Sigmoid colon (tissue), 7 donors: ENCODE data around the gene ZPBP2. TPM values are rescaled to one million over a fixed set of nuclear protein-coding genes. Genes with fewer than 3 reads are reported as not detected.

Source experiments
- DNase-seq: peaks from one replicate; pipeline ENCODE4 v3.0.0-alpha.2; 2019
- H3K27ac ChIP-seq, 4 donors: fragments of 200-600 bp; sonication (generic); one replicate each; pipeline ENCODE4 v1.5.1; 2016 to 2019; ENCODE audit warnings: mild to moderate bottlenecking in 1 of 4
- H3K27me3 ChIP-seq, 3 donors: fragments of 200-600 bp; sonication (generic); one replicate each; pipeline ENCODE4 v1.5.1; 2019; ENCODE audit warnings: mild to moderate bottlenecking in 1 of 3
- H3K36me3 ChIP-seq, 4 donors: fragments of 200-600 bp; sonication (generic); one replicate each; pipeline ENCODE4 v1.5.1; 2016 to 2019
- H3K4me1 ChIP-seq, 4 donors: fragments of 200-600 bp; sonication (generic); one replicate each; pipeline ENCODE4 v1.5.1; 2017 to 2019
- H3K4me3 ChIP-seq, 4 donors: fragments of 200-600 bp; sonication (generic); one replicate each; pipeline ENCODE4 v1.5.1; 2017 to 2019; ENCODE audit warnings: mild to moderate bottlenecking in 2 of 4, moderate library complexity in 1 of 4
- H3K9me3 ChIP-seq, 4 donors: fragments of 200-600 bp in 3 of 4; sonication (generic) in 3 of 4; one replicate each; pipeline versions ENCODE4 v1.5.1 to v1.6.1; 2013 to 2019
- EP300 ChIP-seq, 4 donors: sonication (generic); formaldehyde crosslinking; IDR thresholded peaks; one replicate each; pipeline ENCODE4 v1.6.1; 2017; ENCODE audit warnings: antibody characterized with exemption in 4 of 4
- POLR2A ChIP-seq, 2 donors: fragments of 450-650 bp; IDR thresholded peaks; one replicate each; pipeline ENCODE4 v1.6.1; 2016; ENCODE audit warnings: antibody characterized with exemption in 2 of 2, mild to moderate bottlenecking in 2 of 2, moderate library complexity in 2 of 2
- POLR2AphosphoS5 ChIP-seq, 4 donors: sonication (generic); formaldehyde crosslinking; IDR thresholded peaks; one replicate each; pipeline ENCODE4 v1.6.1; 2017; ENCODE audit warnings: antibody characterized with exemption in 4 of 4
- whole genome bisulfite sequencing, 2 donors: extraction: QIAGEN DNeasy Blood & Tissue Kit; methylation state at CpG; one replicate each; pipeline ENCODE4 v1.1.7; 2013; 5-methylcytosine and 5-hydroxymethylcytosine counted together
- intact Hi-C: fragments of 100-400 bp; cut with DNase I; formaldehyde crosslinking; loops from one replicate; pipeline ENCODE4 v1.15.1; 2023
- polyA plus RNA-seq, 3 donors: library from polyadenylated mRNA; stranded (reverse); fragments of 200-250 nt; gene quantifications; one replicate each; pipeline ENCODE4 v1.2.3, GENCODE V29; 2013
- total RNA-seq, 4 donors: library from RNA; depleted of rRNA; stranded (reverse); fragments of >200 nt; gene quantifications; one replicate each; pipeline ENCODE4 v1.1.0, GENCODE V29; 2016
- TF ChIP-seq, protein P1 (sequence below), 4 experiments: fragments of 450-650 bp in 3 of 4; fragments of 200-600 bp in 1 of 4; IDR thresholded peaks; one replicate each; pipeline ENCODE4 v1.5.1; 2016 to 2019; ENCODE audit warnings: antibody characterized with exemption in 4 of 4, mild to moderate bottlenecking in 3 of 4, moderate library complexity in 2 of 4
- donor health status: healthy with polysubstance abuse.
- donor health status: Bipolar disorder and iron deficiency.
- donor health status: healthy.

Gene ZPBP2
- total and polyA plus RNA-seq, 7 donors: 0.03 TPM; not detected in 6

DNA sequence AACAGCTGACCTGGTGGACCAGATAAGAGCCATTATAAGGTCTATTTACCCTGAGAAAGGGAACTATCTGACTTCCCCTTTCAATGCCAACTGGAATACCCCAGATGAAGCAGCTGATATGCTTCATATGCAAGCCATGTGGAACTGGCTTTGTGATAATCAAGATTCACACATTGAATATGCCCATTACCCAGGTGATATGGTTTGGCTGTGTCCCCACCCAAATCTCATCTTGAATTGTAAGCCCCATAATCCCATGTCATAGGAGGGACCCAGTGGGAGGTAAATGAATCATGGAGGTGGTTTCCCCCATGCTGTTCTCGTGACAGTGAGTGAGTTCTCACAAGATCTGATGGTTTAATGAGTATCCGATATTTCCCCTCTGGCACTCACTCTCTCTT, 46.0 kb upstream of the ZPBP2 start:
- no peak overlapping the region for H3K4me3 ChIP-seq
- 84 to 85% methylated on average over 2 of the region's 2 CpGs for WGBS, 2 donors
- H3K27ac ChIP-seq: no peak overlapping the region
- peaks cover 0 to 4% (median 0%) of the 10 kb centered on the region in 4 donors for H3K9me3 ChIP-seq
- intact Hi-C loops: no loop called here
- H3K4me1 ChIP-seq: no peaks in the 10 kb centered on the region
- TF ChIP-seq POLR2AphosphoS5 (IDR thresholded peaks at IDR 0.05) (no peak), POLR2A (IDR thresholded peaks at IDR 0.05) (no peak), EP300 (IDR thresholded peaks at IDR 0.05) (no peak)
- TF ChIP-seq, protein P1, sequence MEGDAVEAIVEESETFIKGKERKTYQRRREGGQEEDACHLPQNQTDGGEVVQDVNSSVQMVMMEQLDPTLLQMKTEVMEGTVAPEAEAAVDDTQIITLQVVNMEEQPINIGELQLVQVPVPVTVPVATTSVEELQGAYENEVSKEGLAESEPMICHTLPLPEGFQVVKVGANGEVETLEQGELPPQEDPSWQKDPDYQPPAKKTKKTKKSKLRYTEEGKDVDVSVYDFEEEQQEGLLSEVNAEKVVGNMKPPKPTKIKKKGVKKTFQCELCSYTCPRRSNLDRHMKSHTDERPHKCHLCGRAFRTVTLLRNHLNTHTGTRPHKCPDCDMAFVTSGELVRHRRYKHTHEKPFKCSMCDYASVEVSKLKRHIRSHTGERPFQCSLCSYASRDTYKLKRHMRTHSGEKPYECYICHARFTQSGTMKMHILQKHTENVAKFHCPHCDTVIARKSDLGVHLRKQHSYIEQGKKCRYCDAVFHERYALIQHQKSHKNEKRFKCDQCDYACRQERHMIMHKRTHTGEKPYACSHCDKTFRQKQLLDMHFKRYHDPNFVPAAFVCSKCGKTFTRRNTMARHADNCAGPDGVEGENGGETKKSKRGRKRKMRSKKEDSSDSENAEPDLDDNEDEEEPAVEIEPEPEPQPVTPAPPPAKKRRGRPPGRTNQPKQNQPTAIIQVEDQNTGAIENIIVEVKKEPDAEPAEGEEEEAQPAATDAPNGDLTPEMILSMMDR (IDR thresholded peaks at IDR 0.05): no peak
- H3K36me3 ChIP-seq: no peaks in the 10 kb centered on the region
- no peaks in the 10 kb centered on the region for H3K27me3 ChIP-seq
- no peak for DNase-seq

DNA sequence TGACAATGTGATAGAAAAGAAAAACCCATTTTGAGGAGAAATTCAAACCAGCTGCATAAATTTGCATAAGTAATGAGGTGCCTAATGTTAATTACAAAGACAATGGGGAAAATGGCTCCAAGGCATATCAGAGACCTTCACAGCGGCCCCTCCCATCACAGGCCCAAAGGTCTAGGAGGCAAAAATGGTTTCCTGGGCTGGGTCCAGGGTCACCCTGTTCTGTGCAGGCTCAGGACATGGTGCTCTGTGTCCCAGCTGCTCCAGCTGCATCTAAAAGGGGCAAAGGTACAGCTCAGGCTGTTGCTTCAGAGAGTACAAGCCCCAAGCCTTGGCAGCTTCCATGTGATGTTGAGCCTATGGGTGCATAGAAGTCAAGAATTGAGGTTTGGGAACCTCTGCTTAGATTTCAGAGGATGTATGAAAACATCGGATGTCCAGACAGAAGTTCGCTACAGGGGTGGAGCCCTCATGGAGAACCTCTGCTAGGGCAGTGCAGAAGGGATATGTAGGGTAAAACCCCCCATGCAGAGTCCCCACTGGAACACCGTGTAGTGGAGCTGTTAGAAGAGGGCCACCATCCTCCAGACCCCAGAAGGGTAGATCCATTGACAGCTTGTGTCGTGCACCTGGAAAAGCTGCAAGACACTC, 44.5 kb upstream of the ZPBP2 start:
- TF ChIP-seq, protein P1 (IDR thresholded peaks at IDR 0.05): no peak
- no peak for TF ChIP-seq EP300 (IDR thresholded peaks at IDR 0.05)
- TF ChIP-seq POLR2AphosphoS5 (IDR thresholded peaks at IDR 0.05): no peak
- TF ChIP-seq POLR2A (IDR thresholded peaks at IDR 0.05): no peak
- Histone ChIP-seq H3K27me3 (no peaks in the 10 kb centered on the region), H3K27ac (no peak overlapping the region)

DNA sequence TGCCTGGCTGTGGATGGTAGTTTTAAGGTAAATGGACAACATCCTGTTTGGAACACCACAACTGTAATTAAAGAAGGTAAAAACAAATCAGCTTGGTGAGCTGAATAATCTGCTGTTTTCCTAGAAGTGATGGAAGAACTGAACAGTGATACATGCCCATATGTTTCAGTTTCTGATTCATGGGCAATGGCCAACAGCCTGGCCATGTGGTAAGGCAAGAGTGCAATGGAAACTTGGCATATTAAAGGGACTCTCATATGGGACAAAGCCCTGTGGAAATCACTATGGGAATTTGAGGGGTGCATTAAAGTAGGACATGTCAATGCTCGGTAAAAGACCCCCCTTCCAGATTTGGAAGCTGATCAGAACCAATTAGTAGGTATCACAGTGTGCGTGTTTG, 41.7 kb upstream of the ZPBP2 start:
- Histone ChIP-seq H3K36me3 (no peaks in the 10 kb centered on the region), H3K27ac (no peak overlapping the region), H3K27me3 (no peaks in the 10 kb centered on the region), H3K4me1 (no peaks in the 10 kb centered on the region), H3K4me3 (no peak overlapping the region), H3K9me3 (peaks cover 0 to 4% (median 0%) of the 10 kb centered on the region in 4 donors)
- TF ChIP-seq, protein P1 (IDR thresholded peaks at IDR 0.05): no peak
- TF ChIP-seq POLR2A (IDR thresholded peaks at IDR 0.05) (no peak), EP300 (IDR thresholded peaks at IDR 0.05) (no peak), POLR2AphosphoS5 (IDR thresholded peaks at IDR 0.05) (no peak)
- WGBS, 2 donors: 96 to 98% methylated on average over 2 of the region's 2 CpGs
- intact Hi-C loops: no loop called here
- no peak for DNase-seq

More for the DNA sequence above, 44.5 kb upstream of the ZPBP2 start:
- H3K9me3 ChIP-seq: peaks cover 0 to 4% (median 0%) of the 10 kb centered on the region in 4 donors
- H3K4me3 ChIP-seq: no peak overlapping the region
- no peaks in the 10 kb centered on the region for H3K36me3 ChIP-seq
- intact Hi-C loops: no loop called here
- no peak for DNase-seq
- no peaks in the 10 kb centered on the region for H3K4me1 ChIP-seq
- 96% methylated on average over 5 of the region's 5 CpGs for WGBS, 2 donors

DNA sequence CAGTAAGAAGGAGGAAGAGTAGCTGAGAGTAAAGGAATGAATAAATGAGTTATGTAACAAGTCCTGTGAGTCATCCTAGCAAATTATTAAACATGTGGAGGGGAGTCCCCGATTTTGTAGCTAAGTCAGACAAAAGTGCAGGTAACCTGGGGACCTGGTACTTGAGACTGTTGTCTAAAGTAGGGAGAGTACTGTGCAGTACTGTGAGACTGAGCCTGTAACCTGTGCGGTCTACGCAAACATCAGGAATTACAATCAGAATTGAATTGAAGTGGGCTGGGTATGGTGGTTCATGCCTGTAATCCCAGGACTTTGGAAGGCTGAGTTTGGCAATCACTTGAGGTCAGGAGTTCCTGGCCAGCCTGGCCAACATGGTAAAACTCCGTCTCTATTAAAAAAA, 39.6 kb upstream of the ZPBP2 start:
- H3K4me1 ChIP-seq: no peaks in the 10 kb centered on the region
- intact Hi-C loops: no loop called here
- 73 to 89% methylated on average over 4 of the region's 4 CpGs for WGBS, 2 donors

More for the DNA sequence above, 39.6 kb upstream of the ZPBP2 start:
- H3K4me3 ChIP-seq: no peak overlapping the region
- H3K9me3 ChIP-seq: peaks cover 0 to 4% (median 0%) of the 10 kb centered on the region in 4 donors
- no peaks in the 10 kb centered on the region for H3K27me3 ChIP-seq
- DNase-seq: no peak
- no peak overlapping the region for H3K27ac ChIP-seq
- TF ChIP-seq POLR2AphosphoS5 (IDR thresholded peaks at IDR 0.05) (no peak), EP300 (IDR thresholded peaks at IDR 0.05) (no peak), POLR2A (IDR thresholded peaks at IDR 0.05) (no peak)
- TF ChIP-seq, protein P1 (IDR thresholded peaks at IDR 0.05): no peak
- no peaks in the 10 kb centered on the region for H3K36me3 ChIP-seq
